ENCODE data around the gene MAML3.

DNA sequence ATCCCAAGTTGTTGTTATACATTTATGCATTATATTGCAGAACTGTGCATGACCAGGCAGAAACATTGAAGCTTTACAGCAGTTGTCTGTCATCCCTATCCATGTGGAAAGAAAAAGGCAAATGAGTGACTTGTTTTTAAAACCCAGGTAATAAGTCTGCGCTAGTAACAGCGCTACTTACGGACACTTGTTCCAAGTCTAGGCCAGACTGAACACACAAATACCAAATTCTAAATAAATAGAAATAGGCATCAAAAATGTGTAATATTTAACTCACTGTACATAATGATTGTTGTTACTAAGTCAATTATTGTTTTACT is 548 bp upstream of the MAML3 start:
- TF ChIP-seq GATA2 (IDR thresholded peaks at IDR 0.05; ENCODE audit: low read depth, low read length) (no peak), GATA3 (IDR thresholded peaks at IDR 0.05; ENCODE audit: low read depth, low read length) (no peak)
